MG63 (cell line): ENCODE results near the gene MLC1. TPM values are rescaled to one million over a fixed set of nuclear protein-coding genes. Genes with fewer than 3 reads are reported as not detected.

Experiments
- DNase-seq: peaks from one replicate; pipeline ENCODE4 v3.0.0-alpha.2; 2020
- H3K27me3 ChIP-seq: fragments of 250-450 bp; sonication (Bioruptor Pico); 2 replicates; pipeline ENCODE4 v1.5.1; 2020; ENCODE audit warnings: mild to moderate bottlenecking, moderate library complexity
- H3K36me3 ChIP-seq: fragments of 250-450 bp; sonication (Bioruptor Pico); 2 replicates; pipeline ENCODE4 v1.5.1; 2020; ENCODE audit warnings: mild to moderate bottlenecking, moderate library complexity
- H3K4me3 ChIP-seq: fragments of 250-450 bp; sonication (Bioruptor Pico); 2 replicates; pipeline ENCODE4 v1.5.1; 2020; ENCODE audit warnings: mild to moderate bottlenecking, moderate library complexity
- H3K9me3 ChIP-seq: fragments of 250-450 bp; sonication (Bioruptor Pico); 2 replicates; pipeline ENCODE4 v1.5.1; 2020; ENCODE audit warnings: mild to moderate bottlenecking, moderate library complexity
- total RNA-seq: library from RNA; depleted of rRNA; stranded (reverse); fragments of >200 nt; shearing (Covaris generic); gene quantifications from 2 replicates; pipeline ENCODE4 v1.2.3, GENCODE V29; 2014; ENCODE audit warnings: low replicate concordance

The MLC1 gene
- total RNA-seq, 1 experiment from 2014 or later: not detected

GRCh38 chr22:50053861-50054260 is 31.4 kb downstream of the MLC1 start:
- H3K9me3 ChIP-seq: peaks cover 3% of the 10 kb centered on the region; the same call in 1 of the 2 replicates
- no peak overlapping the region for H3K4me3 ChIP-seq
- H3K27me3 ChIP-seq: no peaks in the 10 kb centered on the region; the same call in 1 of the 2 replicates
- H3K36me3 ChIP-seq: no peaks in the 10 kb centered on the region
- DNase-seq: no peak

DNA sequence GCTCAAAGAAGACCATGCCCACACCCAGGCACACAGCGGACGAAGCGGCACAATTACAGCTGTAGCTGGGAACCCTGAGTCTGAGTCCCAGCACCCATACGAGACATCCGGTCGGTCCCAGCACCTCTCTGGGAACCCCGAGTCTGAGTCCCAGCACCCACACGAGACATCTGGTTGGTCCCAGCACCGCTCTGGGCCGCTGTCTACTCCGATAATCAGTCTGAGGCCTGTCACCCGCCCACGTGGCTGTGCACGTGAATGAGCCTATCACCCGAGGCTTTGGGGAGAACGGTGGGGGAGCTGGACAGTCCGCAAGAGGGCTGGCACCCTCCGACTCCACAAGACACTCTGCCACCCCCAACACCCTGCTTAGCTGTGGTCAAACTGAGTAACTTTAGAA is 33.3 kb downstream of the MLC1 start:
- DNase-seq: no peak
- Histone ChIP-seq H3K36me3 (no peaks in the 10 kb centered on the region), H3K9me3 (peaks cover 3% of the 10 kb centered on the region; the same call in 1 of the 2 replicates), H3K4me3 (no peak overlapping the region), H3K27me3 (no peaks in the 10 kb centered on the region; the same call in 1 of the 2 replicates)

- H3K4me3 ChIP-seq: no peak overlapping the region
- DNase-seq: no peak
- no peaks in the 10 kb centered on the region for H3K36me3 ChIP-seq
- peaks cover 3% of the 10 kb centered on the region; the same call in 1 of the 2 replicates for H3K9me3 ChIP-seq
- H3K27me3 ChIP-seq: no peaks in the 10 kb centered on the region; the same call in 1 of the 2 replicates
Measured at GRCh38 chr22:50049299-50050195, 35.7 kb downstream of the MLC1 start.

DNA sequence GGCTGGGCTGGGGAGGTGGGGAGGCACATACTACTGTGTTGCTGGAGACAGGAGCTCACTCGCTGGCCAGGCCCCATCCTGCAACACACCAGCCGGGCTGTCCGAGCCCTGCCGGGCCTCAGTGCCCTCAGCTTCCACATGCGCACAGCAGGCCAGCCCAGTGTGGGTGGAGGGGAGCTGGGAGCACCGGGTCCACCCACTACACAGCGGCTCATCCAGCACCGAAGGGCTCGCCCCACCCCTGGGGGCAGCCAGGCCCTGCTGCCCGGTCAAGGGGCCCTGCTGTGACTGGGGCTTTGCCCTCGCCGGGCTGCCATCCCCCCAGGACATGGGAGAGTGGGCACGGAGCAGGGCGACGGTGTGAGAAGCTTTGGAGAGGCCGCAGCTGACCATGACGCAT is 36.4 kb downstream of the MLC1 start:
- no peak for DNase-seq
- Histone ChIP-seq H3K36me3 (no peaks in the 10 kb centered on the region), H3K9me3 (peaks cover 3% of the 10 kb centered on the region; the same call in 1 of the 2 replicates), H3K27me3 (no peaks in the 10 kb centered on the region; the same call in 1 of the 2 replicates), H3K4me3 (no peak overlapping the region)

GRCh38 chr22:50048061-50048765 is 37.0 kb downstream of the MLC1 start:
- H3K27me3 ChIP-seq: no peaks in the 10 kb centered on the region; the same call in 1 of the 2 replicates
- no peak overlapping the region for H3K4me3 ChIP-seq
- no peaks in the 10 kb centered on the region for H3K9me3 ChIP-seq
- no peaks in the 10 kb centered on the region for H3K36me3 ChIP-seq
- no peak for DNase-seq

GRCh38 chr22:50047346-50047745 is 37.9 kb downstream of the MLC1 start:
- no peak for DNase-seq
- H3K27me3 ChIP-seq: no peaks in the 10 kb centered on the region; the same call in 1 of the 2 replicates
- no peaks in the 10 kb centered on the region for H3K9me3 ChIP-seq
- H3K36me3 ChIP-seq: no peaks in the 10 kb centered on the region
- H3K4me3 ChIP-seq: no peak overlapping the region

GRCh38 chr22:50046481-50047245 is 38.6 kb downstream of the MLC1 start:
- no peaks in the 10 kb centered on the region; the same call in 1 of the 2 replicates for H3K9me3 ChIP-seq
- no peaks in the 10 kb centered on the region for H3K27me3 ChIP-seq
- no peak for DNase-seq
- H3K4me3 ChIP-seq: no peak overlapping the region
- no peaks in the 10 kb centered on the region for H3K36me3 ChIP-seq

DNA sequence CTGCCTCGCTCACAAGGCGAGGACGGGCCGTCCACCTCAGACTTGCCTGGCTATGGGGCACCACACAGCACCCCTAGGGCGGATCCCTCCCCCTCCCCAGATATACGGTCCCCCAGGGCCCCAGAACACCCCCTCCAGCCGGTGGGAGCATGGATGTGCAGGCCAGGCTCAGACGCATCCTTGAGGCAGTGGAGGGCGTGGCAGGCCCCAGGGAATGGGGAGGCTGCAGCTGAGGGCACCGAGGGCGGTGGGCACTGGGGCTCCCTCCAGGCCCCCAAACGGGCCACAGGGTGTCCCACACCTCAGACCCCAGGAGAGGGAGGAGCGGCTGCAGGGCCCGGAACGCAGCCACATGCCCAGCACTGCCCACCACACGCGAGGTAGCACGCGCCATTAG is 39.2 kb downstream of the MLC1 start:
- H3K27me3 ChIP-seq: no peaks in the 10 kb centered on the region
- no peaks in the 10 kb centered on the region for H3K36me3 ChIP-seq
- DNase-seq: no peak
- H3K9me3 ChIP-seq: no peaks in the 10 kb centered on the region; the same call in 1 of the 2 replicates
- no peak overlapping the region for H3K4me3 ChIP-seq

DNA sequence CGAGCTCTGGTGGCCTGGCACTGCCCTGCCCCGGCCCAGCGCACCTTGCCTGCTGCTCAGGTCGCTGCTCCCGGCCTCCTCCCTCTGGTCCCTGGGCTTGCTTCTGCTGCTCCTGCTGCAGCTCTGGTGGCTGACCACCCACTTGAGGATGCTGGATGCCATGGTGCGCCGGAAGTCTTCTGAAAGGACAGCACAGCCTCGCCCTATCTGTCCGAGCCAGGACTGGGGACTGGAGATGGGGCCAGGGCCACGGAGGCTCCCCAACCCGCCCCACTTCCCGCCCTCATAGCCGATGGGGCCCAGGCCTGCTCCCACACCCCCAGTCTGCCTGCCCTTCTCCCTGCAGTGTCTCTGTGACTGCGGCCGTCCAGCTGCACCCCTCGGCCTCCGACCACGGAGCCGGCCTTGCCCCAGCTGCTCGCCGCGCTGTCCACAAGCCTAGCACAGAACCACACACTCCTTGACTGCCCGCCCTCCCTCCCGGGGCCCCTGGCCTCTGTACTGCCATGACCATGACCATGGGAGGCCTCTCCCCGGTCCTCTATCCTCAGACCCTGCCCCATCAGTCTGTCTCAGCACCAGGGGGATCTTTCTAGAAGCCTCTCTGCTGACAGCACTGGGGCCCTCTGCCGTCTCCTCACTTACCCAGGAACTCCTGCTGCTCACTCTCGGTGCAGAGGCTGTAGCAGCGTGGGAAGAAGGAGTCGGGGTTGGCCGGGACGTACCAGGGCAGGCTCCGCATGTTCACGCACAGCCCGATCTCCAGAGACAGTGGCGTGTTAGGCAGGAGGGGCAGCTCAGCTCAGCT is 39.8 kb downstream of the MLC1 start:
- H3K27me3 ChIP-seq: no peaks in the 10 kb centered on the region

GRCh38 chr22:50044485-50045118 is 40.6 kb downstream of the MLC1 start:
- Histone ChIP-seq H3K27me3 (no peaks in the 10 kb centered on the region), H3K36me3 (no peaks in the 10 kb centered on the region), H3K9me3 (no peaks in the 10 kb centered on the region; the same call in 1 of the 2 replicates), H3K4me3 (no peak overlapping the region)
- DNase-seq: no peak

More for the DNA sequence above, 39.8 kb downstream of the MLC1 start:
- Histone ChIP-seq H3K36me3 (no peaks in the 10 kb centered on the region), H3K9me3 (no peaks in the 10 kb centered on the region; the same call in 1 of the 2 replicates), H3K4me3 (no peak overlapping the region)
- DNase-seq: no peak

DNA sequence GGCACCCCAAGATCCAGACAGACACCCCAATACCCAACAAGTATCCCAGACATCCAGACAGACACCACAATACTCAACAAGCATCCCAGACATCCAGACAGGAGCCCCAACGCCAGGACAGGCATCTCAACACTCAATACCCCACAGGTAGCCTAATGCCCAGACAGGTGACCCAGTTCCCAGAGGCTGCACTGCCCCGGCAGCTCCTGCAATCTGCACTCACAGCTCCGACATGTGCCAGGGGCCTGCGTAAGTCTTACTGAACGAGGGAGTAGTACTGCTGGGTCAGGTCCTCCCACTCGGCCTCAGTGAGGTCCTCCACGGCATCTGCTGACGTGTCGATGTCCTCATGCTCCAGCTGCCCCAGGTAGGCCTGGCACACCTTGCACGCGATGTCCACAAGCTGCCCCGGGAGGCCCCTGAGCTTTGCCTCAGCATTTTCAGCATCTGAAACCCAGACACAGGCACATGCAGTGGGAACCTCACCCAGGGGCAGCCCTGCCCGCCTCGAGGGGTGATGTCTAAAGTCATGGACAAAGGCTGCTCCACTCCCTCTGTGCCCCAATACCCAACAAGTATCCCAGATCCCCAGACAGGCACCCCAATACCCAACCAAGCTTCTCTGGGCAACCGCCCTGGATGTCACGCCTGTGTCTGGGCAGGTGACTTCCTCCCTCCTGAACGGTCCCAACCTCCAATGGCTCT is 43.7 kb downstream of the MLC1 start:
- no peak overlapping the region for H3K4me3 ChIP-seq
- DNase-seq: no peak
- no peaks in the 10 kb centered on the region for H3K27me3 ChIP-seq
- H3K36me3 ChIP-seq: no peaks in the 10 kb centered on the region
- H3K9me3 ChIP-seq: no peaks in the 10 kb centered on the region; the same call in 1 of the 2 replicates

GRCh38 chr22:50040717-50041116 is 44.5 kb downstream of the MLC1 start:
- Histone ChIP-seq H3K4me3 (no peak overlapping the region), H3K27me3 (no peaks in the 10 kb centered on the region), H3K9me3 (no peaks in the 10 kb centered on the region; the same call in 1 of the 2 replicates), H3K36me3 (no peaks in the 10 kb centered on the region)
- DNase-seq: no peak

- DNase-seq: no peak
- no peak overlapping the region for H3K4me3 ChIP-seq
- no peaks in the 10 kb centered on the region for H3K27me3 ChIP-seq
- H3K36me3 ChIP-seq: no peaks in the 10 kb centered on the region
- no peaks in the 10 kb centered on the region; the same call in 1 of the 2 replicates for H3K9me3 ChIP-seq
Measured at GRCh38 chr22:50039669-50040443, 45.4 kb downstream of the MLC1 start.

DNA sequence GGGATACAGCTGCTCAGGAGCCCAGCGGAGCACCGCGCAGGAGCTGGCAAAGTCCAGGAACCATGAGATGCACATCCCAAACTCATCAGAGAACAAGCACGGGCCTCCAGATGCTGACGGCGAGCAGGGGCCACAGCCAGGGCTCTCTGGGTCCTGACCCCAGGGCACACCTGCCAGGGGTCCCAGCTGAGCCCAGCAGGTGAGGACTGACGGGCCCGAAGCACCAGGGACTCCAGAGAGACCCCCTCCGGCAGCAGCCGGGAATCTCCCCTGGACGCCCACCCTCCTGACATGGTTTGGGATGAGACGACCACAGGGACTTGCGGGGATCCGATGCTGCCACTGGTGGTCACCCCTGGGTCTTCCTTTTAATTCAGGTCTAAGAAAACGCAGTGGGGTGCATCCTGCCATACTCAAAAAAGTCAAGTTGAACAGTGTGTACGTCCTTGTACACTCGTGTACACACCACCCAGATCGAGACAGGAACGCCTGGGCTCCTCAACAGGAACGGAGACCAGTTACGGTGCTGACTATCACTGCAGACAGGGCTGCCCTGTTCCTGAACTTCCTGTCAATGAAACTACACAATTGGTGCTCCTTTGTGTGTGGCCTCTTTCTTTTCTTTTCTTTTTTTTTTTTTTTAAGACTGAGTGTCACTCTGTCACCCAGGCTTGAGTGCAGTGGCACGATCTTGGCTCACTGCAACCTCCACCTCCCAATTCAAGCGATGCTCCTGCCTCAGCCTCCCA is 49.1 kb downstream of the MLC1 start:
- DNase-seq: no peak
- no peak overlapping the region for H3K4me3 ChIP-seq

More for the DNA sequence above, 49.1 kb downstream of the MLC1 start:
- no peaks in the 10 kb centered on the region; the same call in 1 of the 2 replicates for H3K9me3 ChIP-seq
- no peaks in the 10 kb centered on the region for H3K36me3 ChIP-seq
- no peaks in the 10 kb centered on the region for H3K27me3 ChIP-seq
